Testis (tissue), 5 donors: ENCODE results near the gene FBXL13. TPM values are rescaled to one million over a fixed set of nuclear protein-coding genes. Genes with fewer than 3 reads are reported as not detected.

Experiments used
- DNase-seq: peaks from one replicate; pipeline ENCODE4 v3.0.0-alpha.2; 2019
- H3K27ac ChIP-seq, 2 donors: fragments of 200-600 bp; sonication (generic); one replicate each; pipeline ENCODE4 v1.5.1; 2019
- H3K27me3 ChIP-seq: fragments of 200-600 bp; sonication (generic); one replicate; pipeline ENCODE4 v1.5.1; 2019
- H3K36me3 ChIP-seq: fragments of 200-600 bp; sonication (generic); one replicate; pipeline ENCODE4 v1.5.1; 2017; ENCODE audit warnings: low read depth; ENCODE audit errors: missing control alignments
- H3K4me1 ChIP-seq: fragments of 200-600 bp; sonication (generic); one replicate; pipeline ENCODE4 v1.5.1; 2019
- H3K4me3 ChIP-seq, 2 donors: fragments of 200-600 bp; sonication (generic); one replicate each; pipeline ENCODE4 v1.5.1; 2017 to 2019
- H3K9me3 ChIP-seq: fragments of 200-600 bp; sonication (generic); one replicate; pipeline ENCODE4 v1.5.1; 2017
- CTCF ChIP-seq, 3 experiments: fragments of 450-650 bp in 2 of 3; fragments of 200-600 bp in 1 of 3; sonication (generic) in 1 of 3; IDR thresholded peaks; one replicate each; pipeline ENCODE4 v1.5.1; 2016 to 2019; ENCODE audit warnings: antibody characterized with exemption in 3 of 3, mild to moderate bottlenecking in 2 of 3, moderate library complexity in 1 of 3
- POLR2A ChIP-seq: fragments of 450-650 bp; IDR thresholded peaks from one replicate; pipeline ENCODE4 v1.6.1; 2017; ENCODE audit warnings: antibody characterized with exemption, mild to moderate bottlenecking, moderate library complexity
- WGBS, 2 donors: methylation state at CpG; one replicate each; pipeline ENCODE4 v1.1.5; 2018; 5-methylcytosine and 5-hydroxymethylcytosine counted together
- intact Hi-C: fragments of 100-400 bp; cut with DNase I; formaldehyde crosslinking; loops from one replicate; pipeline ENCODE4 v1.15.1; 2023; ENCODE audit warnings: low total_unique reads
- long read RNA-seq, 2 donors: transcript quantifications; one replicate each; lab custom pipeline, GENCODE V29; 2026
- polyA plus RNA-seq: library from polyadenylated mRNA; stranded (reverse); fragments of 350-450 nt; fragmentation: Illumina TruSeq; extraction: RNeasy Lipid Tissue Mini Kit (QIAGEN cat#74804); gene quantifications from one replicate; pipeline ENCODE4 v1.2.3, GENCODE V29; 2014; ENCODE audit warnings: low read depth, low replicate concordance; ENCODE audit not compliant: insufficient read depth
- total RNA-seq, 2 donors: library from RNA; depleted of rRNA; stranded (reverse); fragments of >200 nt; gene quantifications; one replicate each; pipeline ENCODE4 v1.2.3, GENCODE V29; 2016

The FBXL13 gene
- total RNA-seq (10 to 100 TPM; 21.1 to 38.8 TPM), polyA plus RNA-seq (28.6 TPM)
- long read RNA-seq, donor 1, result 0 reads
- long read RNA-seq, donor 2, partial matches to known transcripts, result 146 of 163 reads
- long read RNA-seq, donor 2, other reads (novel, unspliced or antisense), result 17 of 163 reads

GRCh38 chr7:103074519-103075336, at the start of gene FBXL13, which contains the start of gene ARMC10:
TSS of gene FBXL13 (minus strand) at chr7:103074796.
TSS of gene ARMC10 (plus strand) at chr7:103075140. CDS start at chr7:103075273, 133 bp downstream.
- DNase-seq, result peak; percentile 94
- H3K9me3 ChIP-seq, result no peaks in the 10 kb centered on the region
- intact Hi-C loops, result no loop called here

GRCh38 chr7:103123529-103123928, 48.9 kb upstream of the FBXL13 start:
- TF ChIP-seq POLR2A (no peak), CTCF (IDR thresholded peaks at IDR 0.05) (no peak)
- H3K4me1 ChIP-seq, result peaks cover 8% of the 10 kb centered on the region
- H3K27ac ChIP-seq, result no peak overlapping the region
- DNase-seq, result no peak
- no peaks in the 10 kb centered on the region for H3K36me3 ChIP-seq
- intact Hi-C loops, result no loop called here
- H3K4me3 ChIP-seq, result no peak overlapping the region
- H3K27me3 ChIP-seq, result no peaks in the 10 kb centered on the region
- 59 to 64% methylated on average over 3 of the region's 3 CpGs for WGBS, 2 donors
- no peaks in the 10 kb centered on the region for H3K9me3 ChIP-seq

More at GRCh38 chr7:103074519-103075336, at the start of gene FBXL13, which contains the start of gene ARMC10:
- Histone ChIP-seq H3K27ac (peak within 1 kb of the TSS; percentile 89 to 96), H3K27me3 (no peaks in the 10 kb centered on the region), H3K4me1 (peaks cover 20% of the 10 kb centered on the region), H3K4me3 (peak within 1 kb of the TSS; percentile 73 to 87), H3K36me3 (no peaks in the 10 kb centered on the region)
- 0% methylated on average over 15 to 48 of the region's 83 CpGs for WGBS, 2 donors
- TF ChIP-seq CTCF (IDR thresholded peaks at IDR 0.05) (peak in 2 of 3 experiments; percentile 28 to 32), POLR2A (no peak)

- TF ChIP-seq CTCF (IDR thresholded peaks at IDR 0.05) (no peak), POLR2A (no peak)
- no peaks in the 10 kb centered on the region for H3K36me3 ChIP-seq
- H3K9me3 ChIP-seq, result no peaks in the 10 kb centered on the region
- intact Hi-C loops, result no loop called here
- H3K27me3 ChIP-seq, result no peaks in the 10 kb centered on the region
- no peak for DNase-seq
- peaks cover 12% of the 10 kb centered on the region for H3K4me1 ChIP-seq
- no peak overlapping the region for H3K4me3 ChIP-seq
- no peak overlapping the region for H3K27ac ChIP-seq
Observed at GRCh38 chr7:103121641-103122040, 47.0 kb upstream of the FBXL13 start.

GRCh38 chr7:103120362-103120761, 45.8 kb upstream of the FBXL13 start:
- H3K27ac ChIP-seq, result peak overlapping the region; percentile 24 to 54
- H3K9me3 ChIP-seq, result no peaks in the 10 kb centered on the region
- H3K4me1 ChIP-seq, result peaks cover 20% of the 10 kb centered on the region
- TF ChIP-seq CTCF (IDR thresholded peaks at IDR 0.05) (no peak), POLR2A (no peak)
- intact Hi-C loops, result no loop called here
- no peaks in the 10 kb centered on the region for H3K27me3 ChIP-seq
- no peak for DNase-seq
- 58 to 100% methylated on average over 1 of the region's 1 CpG for WGBS, 2 donors
- no peaks in the 10 kb centered on the region for H3K36me3 ChIP-seq
- H3K4me3 ChIP-seq, result no peak overlapping the region
